HL-60 (cell line): ENCODE measurements around the gene SMC1B.

Experiments used
- CTCF ChIP-seq: IDR thresholded peaks from one replicate; pipeline ENCODE4 v1.5.1; 2011; ENCODE audit warnings: low read length, control low read depth, inconsistent platforms; ENCODE audit not compliant: insufficient read depth
- GABPA ChIP-seq: IDR thresholded peaks from 2 replicates; pipeline ENCODE4 v1.6.1; 2012; ENCODE audit warnings: low read depth
- POLR2AphosphoS5 ChIP-seq: IDR thresholded peaks from 2 replicates; pipeline ENCODE4 v1.6.1; 2012; ENCODE audit warnings: low read depth
- REST ChIP-seq: IDR thresholded peaks from 2 replicates; pipeline ENCODE4 v1.6.1; 2012; ENCODE audit warnings: low read depth; ENCODE audit not compliant: insufficient replicate concordance
- SPI1 ChIP-seq: IDR thresholded peaks from 2 replicates; pipeline ENCODE4 v1.6.1; 2012; ENCODE audit warnings: low read depth, mild to moderate bottlenecking, borderline replicate concordance

- TF ChIP-seq CTCF: no peak
- TF ChIP-seq POLR2AphosphoS5: no peak
- TF ChIP-seq GABPA: no peak
- TF ChIP-seq REST: no peak
- TF ChIP-seq SPI1: no peak
These were observed 10.1 kb upstream of the SMC1B start for GRCh38 chr22:45423524-45423923.
